ENCODE measurements around the gene ITPRIP.

The ITPRIP gene

GRCh38 chr10:104307576-104308438 is 30.5 kb downstream of the ITPRIP start:
- DNase-seq (ENCODE audit: low spot score) = no peak

GRCh38 chr10:104306897-104307296 is 31.4 kb downstream of the ITPRIP start:
- DNase-seq (ENCODE audit: low spot score) = no peak

- no peak for DNase-seq (ENCODE audit: low spot score)
Observed at GRCh38 chr10:104304927-104305326, 33.3 kb downstream of the ITPRIP start.

GRCh38 chr10:104304356-104304745 is 33.9 kb downstream of the ITPRIP start:
- no peak for DNase-seq (ENCODE audit: low spot score)

- DNase-seq (ENCODE audit: low spot score) = no peak
Observed at GRCh38 chr10:104303594-104304355, 34.5 kb downstream of the ITPRIP start.

GRCh38 chr10:104301907-104302690 is 36.2 kb downstream of the ITPRIP start:
- DNase-seq (ENCODE audit: low spot score) = no peak

GRCh38 chr10:104300736-104301292 is 37.5 kb downstream of the ITPRIP start:
- DNase-seq (ENCODE audit: low spot score) = peak; percentile 76

GRCh38 chr10:104300002-104300735 is 38.1 kb downstream of the ITPRIP start:
- DNase-seq (ENCODE audit: low spot score) = no peak

- DNase-seq (ENCODE audit: low spot score) = no peak
Observed at GRCh38 chr10:104299031-104299904, 39.0 kb downstream of the ITPRIP start.

- no peak for DNase-seq (ENCODE audit: low spot score)
Observed at GRCh38 chr10:104297697-104298660, 40.3 kb downstream of the ITPRIP start.

- no peak for DNase-seq (ENCODE audit: low spot score)
Observed at GRCh38 chr10:104296687-104297436, 41.4 kb downstream of the ITPRIP start.

- no peak for DNase-seq (ENCODE audit: low spot score)
Observed at GRCh38 chr10:104293781-104294321, 44.4 kb downstream of the ITPRIP start.

- DNase-seq (ENCODE audit: low spot score) = no peak
Observed at GRCh38 chr10:104293011-104293410, 45.3 kb downstream of the ITPRIP start.

GRCh38 chr10:104291439-104291951 is 46.8 kb downstream of the ITPRIP start:
- DNase-seq (ENCODE audit: low spot score) = peak; percentile 93

- DNase-seq (ENCODE audit: low spot score) = no peak
Observed at GRCh38 chr10:104288355-104288754, 49.9 kb downstream of the ITPRIP start.

GRCh38 chr10:104286939-104287338 is 51.3 kb downstream of the ITPRIP start:
- DNase-seq (ENCODE audit: low spot score) = no peak

GRCh38 chr10:104284846-104285245 is 53.4 kb downstream of the ITPRIP start:
- DNase-seq (ENCODE audit: low spot score) = no peak

GRCh38 chr10:104281694-104282093 is 56.6 kb downstream of the ITPRIP start:
- DNase-seq (ENCODE audit: low spot score) = no peak

Measured in Ammon's horn (tissue), 1 donor.